Measurements from ENCODE around the gene SFXN5. TPM values are rescaled to one million over a fixed set of nuclear protein-coding genes. Genes with fewer than 3 reads are reported as not detected.

Gene SFXN5
- total RNA-seq, 1 donor from 2014 or later: 10.3 TPM

- intact Hi-C loops (cut with micrococcal nuclease): no loop called here
Measured at GRCh38 chr2:73063472-73063871, 8.0 kb downstream of the SFXN5 start.

GRCh38 chr2:73059106-73059505, 12.4 kb downstream of the SFXN5 start:
- intact Hi-C loops (cut with micrococcal nuclease): no loop called here

GRCh38 chr2:73054980-73055379, 16.5 kb downstream of the SFXN5 start:
- intact Hi-C loops (cut with micrococcal nuclease): no loop called here

GRCh38 chr2:73053316-73054114, 18.0 kb downstream of the SFXN5 start:
- intact Hi-C loops (cut with micrococcal nuclease): no loop called here

GRCh38 chr2:73050121-73050545, 21.4 kb downstream of the SFXN5 start:
- intact Hi-C loops (cut with micrococcal nuclease): no loop called here

- intact Hi-C loops (cut with micrococcal nuclease): no loop called here
Measured at GRCh38 chr2:73043929-73044832, 27.3 kb downstream of the SFXN5 start.

GRCh38 chr2:73043276-73043675, 28.2 kb downstream of the SFXN5 start:
- intact Hi-C loops (cut with micrococcal nuclease): no loop called here

GRCh38 chr2:73037947-73038585, 33.4 kb downstream of the SFXN5 start:
- intact Hi-C loops (cut with micrococcal nuclease): no loop called here

- intact Hi-C loops (cut with micrococcal nuclease): no loop called here
Measured at GRCh38 chr2:73036766-73037165, 34.7 kb downstream of the SFXN5 start.

GRCh38 chr2:73035899-73036711, 35.4 kb downstream of the SFXN5 start:
- intact Hi-C loops (cut with micrococcal nuclease): no loop called here

GRCh38 chr2:73034661-73035375, 36.7 kb downstream of the SFXN5 start:
- intact Hi-C loops (cut with micrococcal nuclease): no loop called here

- intact Hi-C loops (cut with micrococcal nuclease): no loop called here
Measured at GRCh38 chr2:73033766-73034381, 37.6 kb downstream of the SFXN5 start.

- intact Hi-C loops (cut with micrococcal nuclease): no loop called here
Measured at GRCh38 chr2:73033142-73033765, 38.3 kb downstream of the SFXN5 start.

- intact Hi-C loops (cut with micrococcal nuclease): no loop called here
Measured at GRCh38 chr2:73032702-73033097, 38.8 kb downstream of the SFXN5 start.

- intact Hi-C loops (cut with micrococcal nuclease): no loop called here
Measured at GRCh38 chr2:73031725-73032701, 39.5 kb downstream of the SFXN5 start.

GRCh38 chr2:73031095-73031678, 40.3 kb downstream of the SFXN5 start:
- intact Hi-C loops (cut with micrococcal nuclease): no loop called here

- intact Hi-C loops (cut with micrococcal nuclease): loop anchor here (1.0 kb wide), 1 partner anchor 30 kb away; no protein-coding TSS in a partner anchor
Measured at GRCh38 chr2:73028841-73029240, 42.7 kb downstream of the SFXN5 start.

GRCh38 chr2:73027340-73027739, 44.2 kb downstream of the SFXN5 start:
- intact Hi-C loops (cut with micrococcal nuclease): no loop called here
